NT2/D1 (cell line): ENCODE measurements around the gene KRTAP4-7.

ENCODE experiments used
- SUZ12 ChIP-seq: IDR thresholded peaks from 2 replicates; pipeline ENCODE4 v1.6.1; 2011; ENCODE audit not compliant: insufficient read length, insufficient read depth; ENCODE audit errors: extremely low read depth
- YY1 ChIP-seq: IDR thresholded peaks from 2 replicates; pipeline ENCODE4 v1.6.1; 2011; ENCODE audit not compliant: insufficient read length, insufficient read depth
- ZNF274 ChIP-seq: IDR thresholded peaks from 2 replicates; pipeline ENCODE4 v1.6.1; 2011; ENCODE audit warnings: mild to moderate bottlenecking, low read depth, low read length

DNA sequence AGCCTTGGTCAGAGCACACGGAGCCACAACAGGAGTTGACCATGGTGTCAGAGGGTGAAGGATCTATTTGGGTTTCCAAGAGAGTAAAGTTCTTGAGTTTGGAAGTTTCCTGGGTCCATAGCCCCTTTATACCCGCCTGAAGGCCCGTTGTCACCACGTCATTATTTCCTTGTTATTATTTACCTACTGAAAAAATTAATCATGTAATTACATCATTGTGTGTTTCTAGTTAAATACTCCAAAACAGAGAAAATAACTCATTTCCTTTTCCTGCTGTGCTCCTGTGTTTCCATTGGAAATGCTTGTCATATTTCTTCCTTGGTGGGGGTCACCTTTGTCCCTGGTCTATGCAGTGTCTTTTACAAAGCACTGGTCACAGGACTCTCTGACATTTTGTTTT is 14.1 kb downstream of the KRTAP4-7 start, which contains the start of gene KRTAP4-8:
- no peak for TF ChIP-seq YY1
- TF ChIP-seq ZNF274, result no peak
- TF ChIP-seq SUZ12, result no peak
